NCI-H187 (cell line): ENCODE results near the gene PCBD1.

ENCODE experiments used
- DNase-seq, 2 experiments: peaks; one replicate each; lab custom pipeline; 2025; lab: John Stamatoyannopoulos, UW

Gene PCBD1

GRCh38 chr10:70834021-70834420 is 54.3 kb downstream of the PCBD1 start:
- DNase-seq, result no peak

- DNase-seq, result no peak
Observed at GRCh38 chr10:70833601-70834000, 54.8 kb downstream of the PCBD1 start.
